Epithelial cell of proximal tubule (primary cell): ENCODE results near the gene CLEC16A. TPM values are rescaled to one million over a fixed set of nuclear protein-coding genes. Genes with fewer than 3 reads are reported as not detected.

Experiments used
- DNase-seq: peaks from one replicate; pipeline ENCODE4 v3.0.0-alpha.2; 2011; ENCODE audit warnings: low read depth
- H3K4me3 ChIP-seq: 2 replicates; pipeline ENCODE4 v1.5.1; 2011; ENCODE audit warnings: low read depth, mild to moderate bottlenecking, low read length
- CTCF ChIP-seq: conservative IDR thresholded peaks from 2 replicates; pipeline ENCODE4 v1.5.1; 2012; ENCODE audit warnings: low read depth, mild to moderate bottlenecking, low read length
- total RNA-seq: library from RNA; depleted of rRNA; stranded (reverse); fragments of >200 nt; gene quantifications from 2 replicates; pipeline ENCODE4 v1.2.3, GENCODE V29; 2015

CLEC16A gene
- total RNA-seq, 1 donor from 2014 or later, result 15.6 TPM

DNA sequence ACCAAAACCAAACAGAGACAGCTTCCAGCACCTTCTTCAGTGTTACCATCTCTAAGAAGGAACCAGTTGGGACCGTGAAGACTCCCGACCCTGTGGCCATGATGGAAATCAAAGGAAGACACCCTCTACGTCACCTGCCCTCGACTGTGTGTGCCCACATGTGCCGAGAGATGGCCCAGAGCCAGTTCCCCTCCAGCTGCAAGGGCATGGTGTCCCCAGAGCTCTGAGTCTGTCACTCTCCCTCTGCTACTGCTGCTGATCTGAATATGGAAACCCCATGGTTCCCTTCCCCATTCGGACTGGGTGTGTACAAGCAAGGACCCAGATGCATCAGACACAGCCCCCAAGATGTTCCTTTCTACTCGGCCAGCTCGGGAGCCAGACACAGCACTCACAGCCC is 235.2 kb downstream of the CLEC16A start:
- TF ChIP-seq CTCF, result no peak
- DNase-seq, result no peak
- H3K4me3 ChIP-seq, result no peak overlapping the region

GRCh38 chr16:11180489-11180888 is 236.1 kb downstream of the CLEC16A start:
- no peak for TF ChIP-seq CTCF
- DNase-seq, result no peak
- no peak overlapping the region for H3K4me3 ChIP-seq

DNA sequence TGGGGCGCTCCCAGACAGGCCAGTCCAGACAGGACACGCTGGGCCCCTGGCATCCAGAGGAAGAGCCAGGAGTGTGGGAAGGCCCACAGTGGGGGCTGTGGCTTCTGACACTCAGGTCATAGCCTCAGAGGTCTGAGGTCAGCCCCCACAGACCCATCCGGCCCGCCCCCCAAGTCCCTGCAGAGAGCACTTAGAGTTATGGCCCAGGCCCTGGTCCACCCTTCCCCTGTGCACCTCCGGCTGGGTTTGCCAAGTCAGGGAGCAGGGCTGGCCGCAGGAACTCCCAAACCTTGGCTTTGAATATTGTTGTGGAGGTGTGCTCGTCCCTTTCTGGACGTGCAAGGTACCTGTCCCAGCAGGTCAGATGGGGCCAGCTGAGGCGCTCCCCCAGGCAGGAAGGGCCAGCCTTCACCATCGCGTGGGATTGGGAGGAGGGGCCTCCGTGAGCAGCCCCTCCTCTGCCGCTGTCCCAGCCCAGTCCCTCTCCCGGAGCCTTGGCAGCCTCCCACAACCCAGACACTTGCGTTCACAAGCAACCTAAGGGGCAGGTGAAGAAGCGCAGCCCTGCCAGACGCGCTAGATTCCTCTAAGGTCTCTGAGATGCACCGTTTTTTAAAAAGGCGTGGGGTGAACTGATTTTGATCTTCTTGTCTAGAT is 237.0 kb downstream of the CLEC16A start:
- DNase-seq, result no peak
- H3K4me3 ChIP-seq, result no peak overlapping the region
- no peak for TF ChIP-seq CTCF

GRCh38 chr16:11181899-11182279 is 237.5 kb downstream of the CLEC16A start:
- no peak for DNase-seq

DNA sequence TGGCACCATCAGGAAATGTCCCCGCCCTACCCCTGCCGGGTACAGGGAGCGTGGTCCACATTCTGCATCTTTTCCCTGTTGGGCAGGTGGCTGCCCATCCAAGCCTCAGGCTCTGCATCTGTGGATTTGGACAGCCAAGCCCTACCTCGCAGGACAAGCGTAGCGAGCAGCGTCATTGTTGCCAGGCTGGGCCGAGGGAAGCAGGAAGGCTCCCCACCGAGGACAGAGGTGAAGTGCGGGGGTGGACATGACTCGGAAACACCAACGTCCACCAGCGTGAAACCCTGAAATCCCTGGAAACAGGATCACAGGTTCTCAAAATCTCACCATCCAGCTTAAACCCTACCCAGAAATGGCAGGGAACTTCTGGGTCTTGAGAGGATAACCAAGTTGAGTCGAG is 238.0 kb downstream of the CLEC16A start:
- no peak for TF ChIP-seq CTCF
- DNase-seq, result no peak

More at GRCh38 chr16:11181899-11182279, 237.5 kb downstream of the CLEC16A start:
- no peak for TF ChIP-seq CTCF
- no peak overlapping the region for H3K4me3 ChIP-seq

GRCh38 chr16:11183035-11183812 is 238.9 kb downstream of the CLEC16A start:
- no peak for DNase-seq
- no peak overlapping the region for H3K4me3 ChIP-seq
- TF ChIP-seq CTCF, result peak; percentile 28

More for the DNA sequence above, 238.0 kb downstream of the CLEC16A start:
- no peak overlapping the region for H3K4me3 ChIP-seq
